ENCODE measurements around the gene ESYT2. TPM values are rescaled to one million over a fixed set of nuclear protein-coding genes. Genes with fewer than 3 reads are reported as not detected.
"Not testable (repeated sequence)": the region's sequence is repeated elsewhere in the genome, so short reads cannot be mapped to it uniquely, and the experiment has no call there.

The ESYT2 gene
- total and polyA plus RNA-seq, 2 experiments from 2014 or later = 15.8 to 40.3 TPM

- Histone ChIP-seq H3K4me1 (ENCODE audit: low read depth) (peaks cover 17% of the 10 kb centered on the region), H3K27me3 (no peaks in the 10 kb centered on the region), H3K27ac (no peak overlapping the region), H3K4me3 (no peak overlapping the region), H3K9me3 (ENCODE audit: low read depth) (no peaks in the 10 kb centered on the region), H3K36me3 (no peaks in the 10 kb centered on the region)
- DNase-seq (ENCODE audit: low read depth in 1 of 2, low spot score in 1 of 2) = no peak
- no peak for TF ChIP-seq CTCF (IDR thresholded peaks at IDR 0.05; ENCODE audit: low read depth, low read length)
These were observed 20.1 kb upstream of the ESYT2 start for GRCh38 chr7:158849442-158849767.

GRCh38 chr7:158847451-158847866 lies 18.1 kb upstream of the ESYT2 start:
- DNase-seq (ENCODE audit: low read depth in 1 of 2, low spot score in 1 of 2) = peak in 1 of 2 donors; percentile 65

GRCh38 chr7:158846304-158846703 lies 17.0 kb upstream of the ESYT2 start:
- DNase-seq (ENCODE audit: low read depth in 1 of 2, low spot score in 1 of 2) = no peak
- no peaks in the 10 kb centered on the region for H3K36me3 ChIP-seq
- H3K9me3 ChIP-seq (ENCODE audit: low read depth) = no peaks in the 10 kb centered on the region
- peaks cover 16% of the 10 kb centered on the region for H3K4me1 ChIP-seq (ENCODE audit: low read depth)
- no peaks in the 10 kb centered on the region for H3K27me3 ChIP-seq
- H3K27ac ChIP-seq = no peak overlapping the region
- no peak overlapping the region for H3K4me3 ChIP-seq
- no peak for TF ChIP-seq CTCF (IDR thresholded peaks at IDR 0.05; ENCODE audit: low read depth, low read length)

More at GRCh38 chr7:158847451-158847866, 18.1 kb upstream of the ESYT2 start:
- Histone ChIP-seq H3K4me1 (ENCODE audit: low read depth) (peaks cover 17% of the 10 kb centered on the region), H3K27me3 (no peaks in the 10 kb centered on the region), H3K36me3 (no peaks in the 10 kb centered on the region), H3K4me3 (no peak overlapping the region), H3K9me3 (ENCODE audit: low read depth) (no peaks in the 10 kb centered on the region), H3K27ac (no peak overlapping the region)
- TF ChIP-seq CTCF (IDR thresholded peaks at IDR 0.05; ENCODE audit: low read depth, low read length) = no peak

- DNase-seq (ENCODE audit: low read depth in 1 of 2, low spot score in 1 of 2) = no peak
- peaks cover 3% of the 10 kb centered on the region for H3K27me3 ChIP-seq
- no peak overlapping the region for H3K27ac ChIP-seq
- H3K4me1 ChIP-seq (ENCODE audit: low read depth) = no peaks in the 10 kb centered on the region
- no peak for TF ChIP-seq CTCF (IDR thresholded peaks at IDR 0.05; ENCODE audit: low read depth, low read length)
- no peak overlapping the region for H3K4me3 ChIP-seq
- H3K9me3 ChIP-seq (ENCODE audit: low read depth) = no peaks in the 10 kb centered on the region
- H3K36me3 ChIP-seq = no peaks in the 10 kb centered on the region
These were observed 14.5 kb upstream of the ESYT2 start for GRCh38 chr7:158843771-158844170.

GRCh38 chr7:158842486-158842885 lies 13.2 kb upstream of the ESYT2 start:
- Histone ChIP-seq H3K36me3 (no peaks in the 10 kb centered on the region), H3K27ac (no peak overlapping the region), H3K4me3 (no peak overlapping the region), H3K27me3 (peaks cover 3% of the 10 kb centered on the region), H3K9me3 (ENCODE audit: low read depth) (no peaks in the 10 kb centered on the region), H3K4me1 (ENCODE audit: low read depth) (no peaks in the 10 kb centered on the region)
- no peak for DNase-seq (ENCODE audit: low read depth in 1 of 2, low spot score in 1 of 2)
- TF ChIP-seq CTCF (IDR thresholded peaks at IDR 0.05; ENCODE audit: low read depth, low read length) = no peak

- Histone ChIP-seq H3K36me3 (no peaks in the 10 kb centered on the region), H3K27ac (no peak overlapping the region), H3K4me3 (no peak overlapping the region), H3K9me3 (ENCODE audit: low read depth) (no peaks in the 10 kb centered on the region), H3K4me1 (ENCODE audit: low read depth) (no peaks in the 10 kb centered on the region), H3K27me3 (peaks cover 3% of the 10 kb centered on the region)
- no peak for TF ChIP-seq CTCF (IDR thresholded peaks at IDR 0.05; ENCODE audit: low read depth, low read length)
- no peak for DNase-seq (ENCODE audit: low read depth in 1 of 2, low spot score in 1 of 2)
These were observed 11.3 kb upstream of the ESYT2 start for GRCh38 chr7:158840604-158841003.

GRCh38 chr7:158839177-158839576 lies 9.9 kb upstream of the ESYT2 start:
- H3K4me1 ChIP-seq (ENCODE audit: low read depth); H3K27ac ChIP-seq; H3K36me3 ChIP-seq; H3K27me3 ChIP-seq; H3K9me3 ChIP-seq (ENCODE audit: low read depth); H3K4me3 ChIP-seq; DNase-seq (ENCODE audit: low read depth in 1 of 2, low spot score in 1 of 2): not testable (repeated sequence)

All from cardiac muscle cell (in vitro differentiated cells and primary cell).